GM19351 (cell line): ENCODE measurements around the gene HPS5.

Source experiments
- ATAC-seq: cut with Tn5 transposase; IDR thresholded peaks from one replicate; pipeline ENCODE4 v1.9.1; 2021; ENCODE audit warnings: mild to moderate bottlenecking, moderate library complexity; ENCODE audit not compliant: unreplicated experiment

The HPS5 gene

GRCh38 chr11:18322818-18323570 lies 1.1 kb upstream of the HPS5 start:
- ATAC-seq, result no peak

GRCh38 chr11:18321578-18321968 lies 367 bp downstream of the HPS5 start:
- ATAC-seq, result peak; percentile 11

- no peak for ATAC-seq
These were observed 1.3 kb downstream of the HPS5 start for GRCh38 chr11:18320617-18321016.

GRCh38 chr11:18319914-18320313 lies 2.0 kb downstream of the HPS5 start:
- no peak for ATAC-seq

GRCh38 chr11:18317551-18317950 lies 4.4 kb downstream of the HPS5 start:
- no peak for ATAC-seq

GRCh38 chr11:18315893-18316292 lies 6.0 kb downstream of the HPS5 start:
- no peak for ATAC-seq

GRCh38 chr11:18314784-18315523 lies 7.0 kb downstream of the HPS5 start:
- ATAC-seq, result no peak

GRCh38 chr11:18313965-18314763 lies 7.8 kb downstream of the HPS5 start:
- ATAC-seq, result no peak

GRCh38 chr11:18312663-18313420 lies 9.1 kb downstream of the HPS5 start:
- ATAC-seq, result no peak

GRCh38 chr11:18312012-18312411 lies 9.9 kb downstream of the HPS5 start:
- no peak for ATAC-seq

GRCh38 chr11:18310800-18311340 lies 11.1 kb downstream of the HPS5 start:
- peak; percentile 61 for ATAC-seq

GRCh38 chr11:18309691-18310090 lies 12.2 kb downstream of the HPS5 start:
- no peak for ATAC-seq

- no peak for ATAC-seq
These were observed 13.7 kb downstream of the HPS5 start for GRCh38 chr11:18308242-18308641.

GRCh38 chr11:18307461-18308139 lies 14.3 kb downstream of the HPS5 start:
- no peak for ATAC-seq

GRCh38 chr11:18304745-18305144 lies 17.2 kb downstream of the HPS5 start:
- ATAC-seq, result no peak

GRCh38 chr11:18299721-18300120 lies 22.2 kb downstream of the HPS5 start:
- no peak for ATAC-seq

- ATAC-seq, result no peak
These were observed 26.6 kb downstream of the HPS5 start for GRCh38 chr11:18295316-18295715.

GRCh38 chr11:18294862-18295261 lies 27.1 kb downstream of the HPS5 start:
- peak; percentile 82 for ATAC-seq

- no peak for ATAC-seq
These were observed 33.0 kb downstream of the HPS5 start for GRCh38 chr11:18288911-18289310.

GRCh38 chr11:18285841-18286240 lies 36.1 kb downstream of the HPS5 start:
- no peak for ATAC-seq
